Measurements from ENCODE around the gene CARD14. TPM values are rescaled to one million over a fixed set of nuclear protein-coding genes. Genes with fewer than 3 reads are reported as not detected.
A peak's percentile ranks its signal among the peaks of the same experiment; 100 is the strongest.
"Not testable (repeated sequence)": the region's sequence is repeated elsewhere in the genome, so short reads cannot be mapped to it uniquely, and the experiment has no call there.

The CARD14 gene
- total RNA-seq, 1 experiment from 2014 or later = 0.52 TPM

DNA sequence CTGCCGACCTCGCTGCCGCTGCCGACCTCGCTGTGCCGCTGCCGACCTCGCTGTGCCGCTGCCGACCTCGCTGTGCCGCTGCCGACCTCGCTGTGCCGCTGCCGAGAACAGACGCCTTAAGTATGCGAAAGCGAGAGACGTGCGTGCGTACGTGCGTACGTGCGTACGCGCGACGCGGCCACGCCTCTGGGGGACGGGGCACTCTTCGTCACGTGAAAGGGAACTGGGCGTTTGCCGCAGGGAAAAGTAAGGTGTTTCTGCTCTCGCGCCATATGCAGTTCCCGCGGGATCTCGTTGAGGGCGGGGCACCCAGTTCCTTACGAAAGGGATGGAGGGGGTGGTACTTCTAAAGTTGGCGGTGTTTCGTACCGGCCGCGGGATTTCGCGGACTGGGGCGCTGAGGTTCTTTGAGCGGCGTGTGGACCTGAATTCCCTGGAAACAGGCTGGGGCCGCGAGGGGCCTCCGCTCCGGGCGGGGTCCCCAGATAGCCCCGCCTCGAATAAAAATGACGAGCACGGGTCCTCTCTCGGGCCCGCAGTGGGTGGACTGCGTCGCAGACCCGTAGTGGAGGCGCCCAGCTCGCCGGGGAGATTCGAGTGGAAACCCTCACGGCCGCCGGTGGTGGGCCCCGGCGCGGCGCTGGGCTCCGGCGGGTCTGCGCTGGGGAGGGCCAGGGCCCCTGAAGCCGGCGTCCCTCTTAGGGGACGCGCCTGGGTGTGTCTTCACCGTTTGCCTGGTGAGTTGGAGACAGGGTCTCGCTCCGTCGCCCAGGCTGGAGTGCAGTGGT is 22.6 kb upstream of the CARD14 start, which contains the start of gene EIF4A3:
EIF4A3 (minus strand) TSS at position 94 of the 788 bp plus-strand sequence. CDS start 167 bp downstream, outside the sequence.
- peak; percentile 99 for DNase-seq (ENCODE audit: low spot score)

DNA sequence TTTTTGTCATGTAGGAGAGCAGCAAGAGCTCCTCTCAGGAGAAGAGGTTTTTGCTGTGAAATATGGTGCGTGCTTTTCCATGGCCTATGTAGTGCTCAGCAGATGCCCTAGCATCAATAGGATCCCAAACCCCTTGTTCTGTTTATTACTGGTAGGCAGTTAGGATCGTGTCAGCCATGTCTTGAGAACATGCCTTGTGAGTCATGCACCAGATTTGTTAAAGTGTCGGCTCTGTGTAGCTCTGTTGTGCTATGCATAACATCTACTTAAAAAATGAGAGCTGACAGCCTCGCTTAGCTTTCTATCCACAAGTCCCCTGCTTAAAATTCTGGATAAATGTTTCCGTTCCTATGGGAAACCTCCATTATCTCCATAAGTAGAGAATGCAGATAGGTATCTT is 18.5 kb upstream of the CARD14 start:
- DNase-seq (ENCODE audit: low spot score) = peak; percentile 66

GRCh38 chr17:80152081-80152702 is 17.6 kb upstream of the CARD14 start:
- DNase-seq (ENCODE audit: low spot score) = peak; percentile 93

DNA sequence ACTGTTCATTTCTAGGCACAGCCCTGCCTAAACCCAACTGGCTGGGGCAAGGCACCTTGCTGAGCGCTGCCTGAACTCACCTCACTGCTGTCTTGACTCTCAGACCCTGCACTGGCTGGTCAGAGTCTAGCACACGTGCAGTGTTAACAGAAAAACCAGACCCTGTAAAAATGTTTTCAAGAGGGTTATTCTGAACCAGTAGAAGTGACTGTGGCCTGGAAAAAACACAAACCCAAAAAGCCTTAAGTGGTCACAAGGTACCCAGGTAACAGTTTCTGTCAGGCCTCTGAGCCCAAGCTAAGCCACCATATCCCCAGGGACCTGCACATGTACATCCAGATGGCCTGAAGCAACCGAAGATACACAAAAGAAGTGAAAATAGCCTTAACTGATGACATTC is 16.8 kb upstream of the CARD14 start:
- no peak for DNase-seq (ENCODE audit: low spot score)

GRCh38 chr17:80154166-80154565 is 15.7 kb upstream of the CARD14 start:
- no peak for DNase-seq (ENCODE audit: low spot score)

DNA sequence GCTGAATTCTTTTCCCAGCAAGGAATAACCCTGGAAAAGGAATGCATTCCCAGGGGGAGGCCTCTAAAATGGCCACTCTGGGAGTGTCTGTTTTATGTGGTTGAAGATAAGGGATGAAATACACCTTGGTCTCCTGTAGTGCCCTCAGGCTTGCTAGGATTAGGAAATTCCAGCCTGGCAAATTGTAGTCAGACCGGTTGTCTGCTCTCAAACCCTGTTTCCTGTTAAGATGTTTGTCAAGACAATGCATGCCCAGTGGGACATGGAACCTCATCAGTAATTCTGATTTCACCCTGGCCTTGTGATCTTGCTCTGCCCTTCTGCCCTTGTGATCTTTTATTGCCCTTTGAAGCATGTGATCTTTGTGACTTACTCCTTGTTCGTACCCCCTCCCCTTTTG is 14.2 kb upstream of the CARD14 start:
- DNase-seq (ENCODE audit: low spot score) = not testable (repeated sequence)

- DNase-seq (ENCODE audit: low spot score) = no peak
These were observed 11.0 kb upstream of the CARD14 start for GRCh38 chr17:80158846-80159245.

DNA sequence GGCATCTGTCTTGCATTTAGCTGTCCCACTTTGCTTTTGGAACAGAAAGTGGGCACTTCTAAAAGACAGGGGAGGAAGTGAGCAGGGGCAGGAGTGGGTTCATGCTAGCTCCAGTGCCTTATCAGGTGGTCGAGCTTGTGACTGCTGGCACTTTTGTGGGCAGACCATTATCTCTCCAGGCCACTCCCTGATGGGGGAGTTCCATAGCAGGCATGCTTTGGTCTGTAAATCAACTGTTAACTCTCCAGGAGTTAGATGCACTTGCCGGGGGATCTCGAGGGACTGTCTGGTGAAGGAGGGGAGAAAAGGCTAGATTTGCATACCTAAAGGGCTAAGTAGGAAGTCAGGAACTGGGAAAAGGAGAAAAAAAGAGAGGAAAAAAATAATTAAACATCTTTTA is 9.3 kb upstream of the CARD14 start:
- no peak for DNase-seq (ENCODE audit: low spot score)

- DNase-seq (ENCODE audit: low spot score) = no peak
These were observed 6.5 kb upstream of the CARD14 start for GRCh38 chr17:80163336-80163735.

DNA sequence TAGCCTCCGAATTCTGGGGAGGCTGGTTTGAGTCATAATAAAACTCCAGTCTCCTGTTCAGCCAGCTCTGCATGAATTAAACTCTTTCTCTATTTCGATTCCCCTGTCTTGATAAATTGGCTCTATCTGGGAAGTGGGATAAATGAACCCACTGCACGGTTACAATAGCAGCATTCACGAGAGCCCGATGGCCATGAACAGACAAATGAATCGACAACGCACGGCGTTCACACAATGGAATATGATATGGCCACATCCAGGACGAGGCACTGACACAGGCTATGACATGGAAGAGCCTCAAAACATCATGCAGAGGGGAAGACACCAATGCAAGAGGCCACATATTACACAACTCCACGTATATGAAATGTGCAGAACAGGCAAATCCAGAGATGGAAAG is 5.6 kb upstream of the CARD14 start:
- no peak for DNase-seq (ENCODE audit: low spot score)

DNA sequence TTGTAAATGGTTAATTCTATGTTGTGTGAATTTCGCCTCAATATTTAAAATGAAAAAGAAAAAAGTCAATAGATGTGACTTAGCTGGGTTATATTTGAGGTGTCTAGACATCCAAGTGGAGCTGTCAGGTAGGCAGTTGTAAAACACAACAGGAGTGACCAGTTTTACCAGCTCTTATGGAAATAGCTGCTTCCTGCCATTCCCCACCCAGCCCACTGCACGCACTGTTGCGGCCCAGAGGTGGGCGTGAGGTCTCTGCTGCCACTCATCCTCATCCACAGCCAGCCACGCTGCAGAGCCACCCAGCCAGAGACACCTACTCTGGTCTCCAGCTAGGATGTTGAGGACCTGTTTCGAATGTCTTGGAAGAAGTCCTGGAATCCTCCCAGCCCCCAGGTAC is 3.4 kb upstream of the CARD14 start:
- DNase-seq (ENCODE audit: low spot score) = no peak

DNA sequence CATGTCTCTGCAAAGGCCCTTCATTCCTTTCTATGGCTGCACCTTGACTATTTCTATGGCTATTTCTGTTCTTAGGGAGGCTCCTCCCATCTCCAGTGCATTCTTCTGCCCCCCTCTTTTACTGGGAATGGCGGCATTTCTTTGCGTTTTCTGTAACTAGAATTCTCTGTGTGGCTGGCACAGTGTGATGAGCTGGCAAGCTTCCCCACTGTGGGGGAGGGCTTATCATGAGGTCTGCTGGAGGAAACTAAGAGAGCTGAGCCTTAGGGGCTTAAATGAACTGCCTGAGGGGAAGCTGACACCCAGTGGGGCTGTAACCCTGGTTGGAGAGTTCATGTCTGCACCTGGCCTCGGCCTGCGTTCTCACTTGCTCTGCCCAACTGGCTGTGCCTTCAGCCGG is 1.5 kb upstream of the CARD14 start:
- DNase-seq (ENCODE audit: low spot score) = no peak

GRCh38 chr17:80169107-80169506 is 723 bp upstream of the CARD14 start:
- DNase-seq (ENCODE audit: low spot score) = no peak

- DNase-seq (ENCODE audit: low spot score) = no peak
These were observed 1.9 kb downstream of the CARD14 start for GRCh38 chr17:80171681-80172080.

DNA sequence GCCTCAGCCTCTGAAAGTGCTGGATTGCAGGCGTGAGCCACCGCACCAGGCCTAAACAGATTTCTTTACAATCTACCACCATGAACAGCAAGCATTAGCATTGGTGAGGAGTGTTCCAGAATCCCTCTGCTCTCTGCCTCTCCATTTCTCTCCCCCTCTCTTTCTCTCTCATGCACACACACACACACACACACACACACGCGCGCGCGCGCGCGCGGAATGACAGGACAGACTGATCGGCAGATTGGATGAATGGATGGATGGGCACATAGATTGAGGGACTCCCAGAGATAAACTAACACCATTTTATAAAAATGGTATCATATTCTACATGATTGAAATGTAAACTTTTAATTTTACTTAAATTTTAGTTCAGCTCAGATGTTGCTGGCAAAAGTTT is 3.3 kb downstream of the CARD14 start:
- no peak for DNase-seq (ENCODE audit: low spot score)

- DNase-seq (ENCODE audit: low spot score) = no peak
These were observed 4.1 kb downstream of the CARD14 start for GRCh38 chr17:80173916-80174315.

- no peak for DNase-seq (ENCODE audit: low spot score)
These were observed 6.9 kb downstream of the CARD14 start for GRCh38 chr17:80176757-80177156.

DNA sequence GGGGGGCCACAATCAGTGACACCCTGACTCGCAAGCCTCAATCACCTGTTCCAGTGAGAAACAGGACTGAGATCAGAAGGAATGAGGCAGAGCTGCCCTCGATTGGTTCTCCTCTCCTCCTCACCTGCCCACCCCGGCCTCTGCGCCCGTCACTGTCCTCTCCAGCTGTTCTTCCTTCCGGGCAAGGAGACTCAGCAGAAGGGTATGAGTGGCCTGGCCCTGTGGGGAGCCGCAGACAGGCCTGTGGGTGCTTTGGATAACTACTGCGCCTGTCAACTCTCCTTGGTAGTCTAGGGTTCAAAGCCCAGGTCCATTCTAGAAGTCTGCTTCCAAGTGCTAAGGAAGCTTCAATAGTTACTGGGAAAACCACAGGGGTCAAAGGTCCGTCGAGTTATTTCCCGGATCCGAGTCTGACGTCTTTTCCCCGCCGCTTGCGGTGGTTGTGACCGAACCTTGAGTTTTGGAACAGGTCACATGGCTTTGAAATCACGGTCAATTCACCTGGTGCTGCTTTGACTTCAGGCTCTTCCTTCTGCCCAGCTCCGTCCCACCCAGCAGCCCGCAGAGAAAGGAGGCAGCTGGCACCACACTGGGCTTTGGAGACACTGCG is 8.3 kb downstream of the CARD14 start:
- DNase-seq (ENCODE audit: low spot score) = no peak

DNA sequence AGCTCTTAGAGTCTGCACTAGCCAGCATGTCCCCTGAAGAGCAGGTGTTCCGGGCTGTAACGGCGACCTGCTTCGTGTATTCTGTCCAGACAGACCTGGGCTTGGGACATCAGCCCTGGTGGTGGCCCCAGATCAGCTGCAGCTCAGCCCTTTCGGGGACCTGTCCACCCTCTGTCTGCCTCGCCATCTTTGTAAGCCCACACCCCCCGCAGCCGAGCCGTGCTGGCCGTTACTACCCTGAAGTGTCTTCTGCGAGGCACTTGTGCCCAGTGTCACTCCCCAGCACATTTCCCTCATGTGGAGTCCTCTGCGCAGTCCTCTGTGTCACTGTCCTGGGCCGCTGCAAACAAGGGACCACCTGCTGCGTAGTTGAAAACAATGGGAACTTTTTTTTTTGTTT is 10.4 kb downstream of the CARD14 start:
- no peak for DNase-seq (ENCODE audit: low spot score)

GRCh38 chr17:80181431-80181830 is 11.6 kb downstream of the CARD14 start:
- DNase-seq (ENCODE audit: low spot score) = no peak

DNA sequence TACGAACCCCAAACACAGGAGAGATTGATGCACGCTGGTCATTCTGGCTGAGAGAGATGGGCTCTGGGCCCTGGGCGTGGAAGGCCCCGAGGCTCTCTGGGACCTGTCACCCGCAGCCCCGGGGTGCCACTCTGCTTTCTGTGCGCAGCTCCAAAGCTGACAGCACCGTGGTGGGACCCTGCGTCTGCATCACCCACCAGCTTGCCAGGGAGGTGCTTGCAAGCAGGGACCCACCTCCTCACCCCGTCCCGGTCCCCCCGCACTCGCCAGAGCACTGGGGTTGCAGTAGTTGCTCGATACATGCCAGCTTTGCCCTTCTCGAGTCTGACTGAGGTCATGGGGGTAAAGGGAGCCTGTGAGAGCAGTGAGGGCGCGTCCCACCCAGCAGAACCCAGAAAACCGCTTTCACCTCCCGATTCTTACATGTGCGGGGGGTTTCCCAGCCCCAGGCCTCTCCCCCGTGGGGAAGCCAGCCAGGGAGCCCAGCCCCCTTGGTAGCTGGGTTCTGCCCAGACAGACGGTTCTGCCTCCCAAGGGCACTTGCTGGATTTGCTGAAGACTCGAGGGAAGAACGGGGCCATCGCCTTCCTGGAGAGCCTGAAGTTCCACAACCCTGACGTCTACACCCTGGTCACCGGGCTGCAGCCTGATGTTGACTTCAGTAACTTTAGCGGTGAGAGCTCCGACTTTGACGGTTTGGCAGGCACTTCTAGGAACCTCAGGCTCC is 12.5 kb downstream of the CARD14 start:
- no peak for DNase-seq (ENCODE audit: low spot score)

DNA sequence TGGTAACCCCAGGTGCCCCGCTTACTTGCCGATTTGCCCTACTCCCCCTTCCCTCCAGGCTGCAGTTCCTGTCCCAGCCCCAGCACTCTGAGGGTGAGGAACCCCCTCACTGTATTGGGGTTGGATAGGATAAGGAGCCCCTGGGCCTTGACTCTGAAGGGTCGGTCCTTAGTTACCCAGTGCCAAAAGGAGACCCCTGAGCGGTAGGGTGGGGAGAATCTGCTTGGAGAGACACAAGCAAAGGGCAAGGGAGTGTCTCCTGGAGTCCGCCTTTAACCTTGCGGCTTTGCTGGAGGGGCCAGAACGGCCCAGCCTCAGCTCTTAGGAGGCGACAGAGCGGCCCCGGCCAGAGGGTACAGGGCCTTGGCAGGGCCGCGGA is 13.0 kb downstream of the CARD14 start:
- DNase-seq (ENCODE audit: low spot score) = no peak
